Effector memory CD4-positive, alpha-beta T cell (primary cell): ENCODE results near the gene SESTD1.
A peak's percentile ranks its signal among the peaks of the same experiment; 100 is the strongest.
"Not testable (repeated sequence)": the region's sequence is repeated elsewhere in the genome, so short reads cannot be mapped to it uniquely, and the experiment has no call there.

Experiments used
- DNase-seq, 3 donors: peaks; one replicate each; pipeline ENCODE4 v3.0.0-alpha.2; 2020
- H3K27ac ChIP-seq: 2 replicates; pipeline ENCODE4 v1.7.0; 2013; ENCODE audit warnings: mild to moderate bottlenecking, low read length, moderate library complexity; ENCODE audit not compliant: insufficient read depth, poor library complexity, severe bottlenecking
- H3K27me3 ChIP-seq: replicated peaks from 2 replicates; pipeline ENCODE4 v1.7.0; 2013; ENCODE audit warnings: mild to moderate bottlenecking, low read length; ENCODE audit not compliant: insufficient read depth, control insufficient read depth, poor library complexity, severe bottlenecking
- H3K36me3 ChIP-seq: 2 replicates; pipeline ENCODE4 v1.7.0; 2013; ENCODE audit warnings: mild to moderate bottlenecking, low read length, moderate library complexity; ENCODE audit not compliant: control insufficient read depth, insufficient read depth
- H3K4me1 ChIP-seq: 2 replicates; pipeline ENCODE4 v1.7.0; 2013; ENCODE audit warnings: low read length, mild to moderate bottlenecking; ENCODE audit not compliant: control insufficient read depth, insufficient read depth, poor library complexity, severe bottlenecking
- H3K4me3 ChIP-seq: 2 replicates; pipeline ENCODE4 v1.7.0; 2013; ENCODE audit warnings: low read length, low read depth, mild to moderate bottlenecking; ENCODE audit not compliant: insufficient read depth, poor library complexity, severe bottlenecking
- H3K9me3 ChIP-seq: 2 replicates; pipeline ENCODE4 v1.7.0; 2013; ENCODE audit warnings: mild to moderate bottlenecking, low read length, moderate library complexity; ENCODE audit not compliant: control insufficient read depth

Gene SESTD1

GRCh38 chr2:179226203-179226960 lies 38.2 kb downstream of the SESTD1 start:
- Histone ChIP-seq H3K4me1 (no peaks in the 10 kb centered on the region), H3K27me3 (no peaks in the 10 kb centered on the region), H3K27ac (no peak overlapping the region), H3K4me3 (no peak overlapping the region), H3K9me3 (no peaks in the 10 kb centered on the region), H3K36me3 (no peaks in the 10 kb centered on the region)
- no peak for DNase-seq

GRCh38 chr2:179224361-179224760 lies 40.3 kb downstream of the SESTD1 start:
- no peaks in the 10 kb centered on the region for H3K4me1 ChIP-seq
- H3K36me3 ChIP-seq: no peaks in the 10 kb centered on the region
- H3K27ac ChIP-seq: no peak overlapping the region
- H3K27me3 ChIP-seq: no peaks in the 10 kb centered on the region
- no peak for DNase-seq
- H3K4me3 ChIP-seq: no peak overlapping the region
- no peaks in the 10 kb centered on the region for H3K9me3 ChIP-seq

GRCh38 chr2:179222076-179222475 lies 42.6 kb downstream of the SESTD1 start:
- Histone ChIP-seq H3K36me3 (no peaks in the 10 kb centered on the region), H3K9me3 (no peaks in the 10 kb centered on the region), H3K4me1 (no peaks in the 10 kb centered on the region), H3K4me3 (no peak overlapping the region), H3K27me3 (no peaks in the 10 kb centered on the region), H3K27ac (no peak overlapping the region)
- DNase-seq: no peak

- H3K4me1 ChIP-seq: no peaks in the 10 kb centered on the region
- H3K27ac ChIP-seq: no peak overlapping the region
- H3K27me3 ChIP-seq: no peaks in the 10 kb centered on the region
- H3K9me3 ChIP-seq: no peaks in the 10 kb centered on the region
- no peaks in the 10 kb centered on the region for H3K36me3 ChIP-seq
- H3K4me3 ChIP-seq: no peak overlapping the region
- peak in 2 of 3 donors; percentile 2 to 9 for DNase-seq
These were observed 45.6 kb downstream of the SESTD1 start for GRCh38 chr2:179218848-179219594.

- H3K9me3 ChIP-seq, DNase-seq, H3K27ac ChIP-seq, H3K27me3 ChIP-seq, H3K4me3 ChIP-seq, H3K4me1 ChIP-seq, H3K36me3 ChIP-seq: not testable (repeated sequence)
These were observed 50.0 kb downstream of the SESTD1 start for GRCh38 chr2:179214671-179215070.

GRCh38 chr2:179211355-179211754 lies 53.3 kb downstream of the SESTD1 start:
- Histone ChIP-seq H3K27ac (no peak overlapping the region), H3K9me3 (no peaks in the 10 kb centered on the region), H3K27me3 (no peaks in the 10 kb centered on the region), H3K4me3 (no peak overlapping the region), H3K4me1 (no peaks in the 10 kb centered on the region), H3K36me3 (no peaks in the 10 kb centered on the region)
- no peak for DNase-seq

- H3K27me3 ChIP-seq, DNase-seq, H3K9me3 ChIP-seq, H3K36me3 ChIP-seq, H3K4me1 ChIP-seq, H3K27ac ChIP-seq, H3K4me3 ChIP-seq: not testable (repeated sequence)
These were observed 56.4 kb downstream of the SESTD1 start for GRCh38 chr2:179208277-179208676.

GRCh38 chr2:179207047-179207446 lies 57.6 kb downstream of the SESTD1 start:
- DNase-seq: no peak
- Histone ChIP-seq H3K27ac (no peak overlapping the region), H3K4me3 (no peak overlapping the region), H3K36me3 (no peaks in the 10 kb centered on the region), H3K4me1 (no peaks in the 10 kb centered on the region), H3K9me3 (no peaks in the 10 kb centered on the region), H3K27me3 (no peaks in the 10 kb centered on the region)

- Histone ChIP-seq H3K9me3 (no peaks in the 10 kb centered on the region), H3K4me3 (no peak overlapping the region)
- DNase-seq: no peak
These were observed 62.8 kb downstream of the SESTD1 start for GRCh38 chr2:179201869-179202268.

GRCh38 chr2:179195926-179196590 lies 68.6 kb downstream of the SESTD1 start:
- not testable (repeated sequence) for H3K27ac ChIP-seq, DNase-seq, H3K36me3 ChIP-seq, H3K9me3 ChIP-seq, H3K4me1 ChIP-seq, H3K4me3 ChIP-seq, H3K27me3 ChIP-seq

More at GRCh38 chr2:179201869-179202268, 62.8 kb downstream of the SESTD1 start:
- Histone ChIP-seq H3K4me1 (no peaks in the 10 kb centered on the region), H3K27me3 (no peaks in the 10 kb centered on the region), H3K36me3 (no peaks in the 10 kb centered on the region), H3K27ac (no peak overlapping the region)
